ENCODE measurements around the gene RNF114.

The RNF114 gene

GRCh38 chr20:49983123-49983847 is 47.1 kb downstream of the RNF114 start (continued):
- TF ChIP-seq PRDM10 (tag by site-specific recombination; IDR thresholded peaks at IDR 0.05): no peak
- no peak for TF ChIP-seq ZFP41 (tag by site-specific recombination; IDR thresholded peaks at IDR 0.05; ENCODE audit: borderline replicate concordance)
- TF ChIP-seq ZNF121 (tag by site-specific recombination; IDR thresholded peaks at IDR 0.05): no peak
- TF ChIP-seq ZNF513 (tag by site-specific recombination; IDR thresholded peaks at IDR 0.05): no peak
- no peak for TF ChIP-seq ZNF792 (tag by site-specific recombination; IDR thresholded peaks at IDR 0.05)
- no peak for TF ChIP-seq ZNF707 (tag by site-specific recombination; IDR thresholded peaks at IDR 0.05)
- 0 out of 2 replicates have a peak, but pooled peaks have one; percentile 60 for TF ChIP-seq PBX3 (CRISPR knock-in tag; IDR thresholded peaks at IDR 0.05)
- no peak for TF ChIP-seq ZNF677 (tag by site-specific recombination; IDR thresholded peaks at IDR 0.05)
- no peak for TF ChIP-seq MYNN (tag by site-specific recombination; IDR thresholded peaks at IDR 0.05; ENCODE audit: borderline replicate concordance)
- TF ChIP-seq ZNF76 (tag by site-specific recombination; IDR thresholded peaks at IDR 0.05; ENCODE audit: borderline replicate concordance, low read depth): no peak
- TF ChIP-seq ZBTB26 (tag by site-specific recombination; optimal IDR thresholded peaks at IDR 0.05): no peak
- no peak for TF ChIP-seq OVOL3 (tag by site-specific recombination; IDR thresholded peaks at IDR 0.05)
- no peak for TF ChIP-seq ZNF701 (tag by site-specific recombination; IDR thresholded peaks at IDR 0.05)
- no peak for TF ChIP-seq ZSCAN18 (tag by site-specific recombination; IDR thresholded peaks at IDR 0.05)
- no peak for TF ChIP-seq BCL11A (tag by site-specific recombination; IDR thresholded peaks at IDR 0.05; ENCODE audit: low read depth)
- no peak for TF ChIP-seq ZNF510 (tag by site-specific recombination; IDR thresholded peaks at IDR 0.05; ENCODE audit: insufficient replicate concordance)
- TF ChIP-seq GLIS1 (tag by site-specific recombination; IDR thresholded peaks at IDR 0.05): peak; percentile 54
- TF ChIP-seq ZNF398 (tag by site-specific recombination; IDR thresholded peaks at IDR 0.05): no peak; the same call in 1 of the 2 replicates
- no peak for TF ChIP-seq ZNF555 (tag by site-specific recombination; conservative IDR thresholded peaks at IDR 0.05)
- TF ChIP-seq ZXDB (tag by site-specific recombination; IDR thresholded peaks at IDR 0.05): 0 out of 2 replicates have a peak, but pooled peaks have one; percentile 34
- no peak for TF ChIP-seq ZNF350 (tag by site-specific recombination; IDR thresholded peaks at IDR 0.05)
- no peak for TF ChIP-seq ZNF530 (tag by site-specific recombination; IDR thresholded peaks at IDR 0.05; ENCODE audit: low read depth)
- TF ChIP-seq ZFP37 (tag by site-specific recombination; IDR thresholded peaks at IDR 0.05): no peak
